ENCODE results near the gene PPP2R2C. TPM values are rescaled to one million over a fixed set of nuclear protein-coding genes. Genes with fewer than 3 reads are reported as not detected.

The PPP2R2C gene
- total RNA-seq, 1 experiment from 2014 or later = 26.7 TPM

DNA sequence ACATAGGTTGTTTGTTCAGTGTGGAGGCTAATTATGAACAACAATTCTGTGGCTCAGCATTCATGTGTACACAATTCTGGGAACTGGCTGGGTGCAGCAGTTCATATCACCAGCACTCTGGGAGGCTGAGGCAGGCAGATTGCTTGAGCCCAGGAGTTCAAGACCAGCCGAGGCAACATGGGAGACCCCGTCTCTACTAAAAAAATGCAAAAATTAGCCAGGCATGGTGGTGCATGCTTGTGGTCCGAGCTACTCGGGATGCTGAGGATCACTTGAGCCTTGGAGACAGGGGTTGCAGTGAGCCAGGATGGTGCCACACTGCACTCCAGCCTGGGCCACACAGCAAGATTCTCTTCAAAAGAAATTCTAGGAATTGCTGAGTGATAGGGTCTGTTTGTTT is 4.5 kb upstream of the PPP2R2C start:
- ATAC-seq (no peak), DNase-seq (ENCODE audit: low read depth, low spot score) (no peak)
- Histone ChIP-seq H3K27me3 (ENCODE audit: control insufficient read depth, insufficient read depth, low read length) (no peaks in the 10 kb centered on the region), H3K36me3 (ENCODE audit: control insufficient read depth, insufficient read depth, low read length) (no peaks in the 10 kb centered on the region), H3K4me1 (ENCODE audit: control insufficient read depth, insufficient read depth, low read length) (peaks cover 4% of the 10 kb centered on the region), H3K4me3 (ENCODE audit: low read depth in 2 of 2, low read length in 2 of 2) (no peak overlapping the region), H3K27ac (ENCODE audit: low read length) (no peak overlapping the region), H3K9me3 (ENCODE audit: control insufficient read depth, insufficient read depth, low read depth, low read length) (no peaks in the 10 kb centered on the region)
- in situ Hi-C loops (cut with HindIII; ENCODE audit: low pct_unique_long_range_greater_than_20kb, low sequenced_read_pairs) (no loop called here), intact Hi-C loops (cut with micrococcal nuclease; ENCODE audit: unreplicated experiment) (no loop called here)
- BruUV-seq (replicated peaks) = no TSS peak
- CTCF ChIA-PET = no interaction called here
- POLR2A ChIA-PET = no interaction called here
- no peak for TF ChIP-seq TCF7L2 (IDR thresholded peaks at IDR 0.05; ENCODE audit: low read depth, low read length)
- TF ChIP-seq, protein P1, sequence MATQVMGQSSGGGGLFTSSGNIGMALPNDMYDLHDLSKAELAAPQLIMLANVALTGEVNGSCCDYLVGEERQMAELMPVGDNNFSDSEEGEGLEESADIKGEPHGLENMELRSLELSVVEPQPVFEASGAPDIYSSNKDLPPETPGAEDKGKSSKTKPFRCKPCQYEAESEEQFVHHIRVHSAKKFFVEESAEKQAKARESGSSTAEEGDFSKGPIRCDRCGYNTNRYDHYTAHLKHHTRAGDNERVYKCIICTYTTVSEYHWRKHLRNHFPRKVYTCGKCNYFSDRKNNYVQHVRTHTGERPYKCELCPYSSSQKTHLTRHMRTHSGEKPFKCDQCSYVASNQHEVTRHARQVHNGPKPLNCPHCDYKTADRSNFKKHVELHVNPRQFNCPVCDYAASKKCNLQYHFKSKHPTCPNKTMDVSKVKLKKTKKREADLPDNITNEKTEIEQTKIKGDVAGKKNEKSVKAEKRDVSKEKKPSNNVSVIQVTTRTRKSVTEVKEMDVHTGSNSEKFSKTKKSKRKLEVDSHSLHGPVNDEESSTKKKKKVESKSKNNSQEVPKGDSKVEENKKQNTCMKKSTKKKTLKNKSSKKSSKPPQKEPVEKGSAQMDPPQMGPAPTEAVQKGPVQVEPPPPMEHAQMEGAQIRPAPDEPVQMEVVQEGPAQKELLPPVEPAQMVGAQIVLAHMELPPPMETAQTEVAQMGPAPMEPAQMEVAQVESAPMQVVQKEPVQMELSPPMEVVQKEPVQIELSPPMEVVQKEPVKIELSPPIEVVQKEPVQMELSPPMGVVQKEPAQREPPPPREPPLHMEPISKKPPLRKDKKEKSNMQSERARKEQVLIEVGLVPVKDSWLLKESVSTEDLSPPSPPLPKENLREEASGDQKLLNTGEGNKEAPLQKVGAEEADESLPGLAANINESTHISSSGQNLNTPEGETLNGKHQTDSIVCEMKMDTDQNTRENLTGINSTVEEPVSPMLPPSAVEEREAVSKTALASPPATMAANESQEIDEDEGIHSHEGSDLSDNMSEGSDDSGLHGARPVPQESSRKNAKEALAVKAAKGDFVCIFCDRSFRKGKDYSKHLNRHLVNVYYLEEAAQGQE (IDR thresholded peaks at IDR 0.05; ENCODE audit: insufficient read depth in 1 of 2, low read depth in 2 of 2, low read length in 1 of 2) = no peak

DNA sequence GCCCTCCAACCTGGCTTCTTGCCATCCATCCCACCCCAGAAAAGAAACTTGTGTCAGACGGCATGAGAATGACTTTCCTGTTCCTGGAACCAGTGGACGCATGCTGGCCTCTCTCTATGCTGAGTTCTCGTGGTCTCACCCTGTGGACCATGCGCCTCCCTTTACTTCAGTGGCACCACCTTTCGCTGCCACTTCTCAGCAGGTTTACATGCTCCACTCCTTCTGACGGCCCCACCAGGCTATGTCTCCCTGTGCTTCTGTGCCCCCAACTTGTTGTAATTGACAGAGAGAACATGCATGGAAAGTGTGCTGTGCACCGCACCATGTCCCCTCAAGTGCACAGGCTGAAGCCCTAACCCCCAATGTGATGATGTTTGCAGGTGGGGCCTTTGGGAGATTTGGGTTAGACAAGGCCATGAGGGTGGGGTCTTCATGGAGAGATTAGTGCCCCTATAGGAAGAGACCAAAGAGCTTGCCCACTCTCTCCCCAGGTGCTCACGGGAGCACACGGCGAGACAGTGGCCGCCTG is 3.1 kb upstream of the PPP2R2C start:
- Histone ChIP-seq H3K36me3 (ENCODE audit: control insufficient read depth, insufficient read depth, low read length) (no peaks in the 10 kb centered on the region), H3K27ac (ENCODE audit: low read length) (no peak overlapping the region), H3K4me1 (ENCODE audit: control insufficient read depth, insufficient read depth, low read length) (peaks cover 4% of the 10 kb centered on the region), H3K4me3 (ENCODE audit: low read depth in 2 of 2, low read length in 2 of 2) (no peak overlapping the region), H3K27me3 (ENCODE audit: control insufficient read depth, insufficient read depth, low read length) (no peaks in the 10 kb centered on the region), H3K9me3 (ENCODE audit: control insufficient read depth, insufficient read depth, low read depth, low read length) (no peaks in the 10 kb centered on the region)
- CTCF ChIA-PET = no interaction called here
- TF ChIP-seq, protein P2, sequence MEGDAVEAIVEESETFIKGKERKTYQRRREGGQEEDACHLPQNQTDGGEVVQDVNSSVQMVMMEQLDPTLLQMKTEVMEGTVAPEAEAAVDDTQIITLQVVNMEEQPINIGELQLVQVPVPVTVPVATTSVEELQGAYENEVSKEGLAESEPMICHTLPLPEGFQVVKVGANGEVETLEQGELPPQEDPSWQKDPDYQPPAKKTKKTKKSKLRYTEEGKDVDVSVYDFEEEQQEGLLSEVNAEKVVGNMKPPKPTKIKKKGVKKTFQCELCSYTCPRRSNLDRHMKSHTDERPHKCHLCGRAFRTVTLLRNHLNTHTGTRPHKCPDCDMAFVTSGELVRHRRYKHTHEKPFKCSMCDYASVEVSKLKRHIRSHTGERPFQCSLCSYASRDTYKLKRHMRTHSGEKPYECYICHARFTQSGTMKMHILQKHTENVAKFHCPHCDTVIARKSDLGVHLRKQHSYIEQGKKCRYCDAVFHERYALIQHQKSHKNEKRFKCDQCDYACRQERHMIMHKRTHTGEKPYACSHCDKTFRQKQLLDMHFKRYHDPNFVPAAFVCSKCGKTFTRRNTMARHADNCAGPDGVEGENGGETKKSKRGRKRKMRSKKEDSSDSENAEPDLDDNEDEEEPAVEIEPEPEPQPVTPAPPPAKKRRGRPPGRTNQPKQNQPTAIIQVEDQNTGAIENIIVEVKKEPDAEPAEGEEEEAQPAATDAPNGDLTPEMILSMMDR (IDR thresholded peaks at IDR 0.05) = no peak
- TF ChIP-seq, protein P1 (IDR thresholded peaks at IDR 0.05; ENCODE audit: insufficient read depth in 1 of 2, low read depth in 2 of 2, low read length in 1 of 2) = no peak
- TF ChIP-seq SIN3A (IDR thresholded peaks at IDR 0.05; ENCODE audit: borderline replicate concordance, insufficient read depth, low read depth, low read length) (no peak), POLR2AphosphoS5 (IDR thresholded peaks at IDR 0.05; ENCODE audit: low read depth, low read length) (no peak), TCF7L2 (IDR thresholded peaks at IDR 0.05; ENCODE audit: low read depth, low read length) (no peak)
- intact Hi-C loops (cut with micrococcal nuclease; ENCODE audit: unreplicated experiment) (no loop called here), in situ Hi-C loops (cut with HindIII; ENCODE audit: low pct_unique_long_range_greater_than_20kb, low sequenced_read_pairs) (no loop called here)
- POLR2A ChIA-PET = no interaction called here
- ATAC-seq (no peak), DNase-seq (ENCODE audit: low read depth, low spot score) (no peak)
- BruUV-seq (replicated peaks) = no TSS peak
